ENCODE measurements around the gene NFAM1.

Gene NFAM1

GRCh38 chr22:42338479-42338878 lies 93.7 kb downstream of the NFAM1 start:
- Histone ChIP-seq H3K4me1 (ENCODE audit: insufficient read depth, low read length, poor library complexity, severe bottlenecking) (peaks cover 26% of the 10 kb centered on the region), H3K9ac (ENCODE audit: low read depth, low read length, poor library complexity, severe bottlenecking) (no peak overlapping the region), H3K9me3 (ENCODE audit: insufficient read depth, low read depth, low read length) (no peaks in the 10 kb centered on the region), H3F3A (ENCODE audit: low read depth) (no peaks in the 10 kb centered on the region), H3K79me2 (ENCODE audit: insufficient read depth, low read length) (peaks cover 54% of the 10 kb centered on the region; the same call in 1 of the 2 replicates), H2AFZ (ENCODE audit: low read length) (no peak overlapping the region), H3K4me2 (ENCODE audit: low read depth, low read length, poor library complexity, severe bottlenecking) (no peak overlapping the region), H3K4me3 (ENCODE audit: low read length, poor library complexity, severe bottlenecking) (no peak overlapping the region), H3K27me3 (ENCODE audit: insufficient read depth, low read length, poor library complexity, severe bottlenecking) (no peaks in the 10 kb centered on the region), H4K20me1 (ENCODE audit: insufficient read depth, low read length, poor library complexity, severe bottlenecking) (no peaks in the 10 kb centered on the region), H3K9me2 (replicated peaks; ENCODE audit: low read depth, low read length) (no peaks in the 10 kb centered on the region), H3K36me3 (ENCODE audit: insufficient read depth, low read length) (no peaks in the 10 kb centered on the region)
- TF ChIP-seq, protein P1, sequence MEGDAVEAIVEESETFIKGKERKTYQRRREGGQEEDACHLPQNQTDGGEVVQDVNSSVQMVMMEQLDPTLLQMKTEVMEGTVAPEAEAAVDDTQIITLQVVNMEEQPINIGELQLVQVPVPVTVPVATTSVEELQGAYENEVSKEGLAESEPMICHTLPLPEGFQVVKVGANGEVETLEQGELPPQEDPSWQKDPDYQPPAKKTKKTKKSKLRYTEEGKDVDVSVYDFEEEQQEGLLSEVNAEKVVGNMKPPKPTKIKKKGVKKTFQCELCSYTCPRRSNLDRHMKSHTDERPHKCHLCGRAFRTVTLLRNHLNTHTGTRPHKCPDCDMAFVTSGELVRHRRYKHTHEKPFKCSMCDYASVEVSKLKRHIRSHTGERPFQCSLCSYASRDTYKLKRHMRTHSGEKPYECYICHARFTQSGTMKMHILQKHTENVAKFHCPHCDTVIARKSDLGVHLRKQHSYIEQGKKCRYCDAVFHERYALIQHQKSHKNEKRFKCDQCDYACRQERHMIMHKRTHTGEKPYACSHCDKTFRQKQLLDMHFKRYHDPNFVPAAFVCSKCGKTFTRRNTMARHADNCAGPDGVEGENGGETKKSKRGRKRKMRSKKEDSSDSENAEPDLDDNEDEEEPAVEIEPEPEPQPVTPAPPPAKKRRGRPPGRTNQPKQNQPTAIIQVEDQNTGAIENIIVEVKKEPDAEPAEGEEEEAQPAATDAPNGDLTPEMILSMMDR (conservative IDR thresholded peaks at IDR 0.05; ENCODE audit: low read length) = no peak
- TF ChIP-seq EZH2phosphoT487 (IDR thresholded peaks at IDR 0.05; ENCODE audit: borderline replicate concordance) = no peak

DNA sequence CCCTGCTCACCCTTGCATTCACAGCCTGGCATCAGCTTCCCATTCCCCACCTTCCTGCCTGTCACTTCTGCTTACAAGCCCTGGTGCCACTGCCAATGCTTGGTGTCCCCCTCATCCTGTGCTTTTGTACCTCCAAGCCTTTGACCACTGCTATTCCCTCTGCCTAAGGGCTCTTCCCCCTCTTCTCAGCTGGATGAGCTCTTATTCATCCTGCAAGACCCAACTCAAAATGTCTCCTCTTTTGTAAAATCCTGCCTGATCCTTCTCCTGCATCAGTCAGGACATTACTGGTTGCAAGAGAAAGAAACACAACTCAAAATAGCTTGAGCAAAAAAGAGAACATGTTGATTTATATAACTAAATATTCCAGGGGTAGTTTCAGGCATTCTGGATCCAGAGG lies 94.8 kb downstream of the NFAM1 start:
- Histone ChIP-seq H3K9me2 (replicated peaks; ENCODE audit: low read depth, low read length) (no peaks in the 10 kb centered on the region), H3K9me3 (ENCODE audit: insufficient read depth, low read depth, low read length) (no peaks in the 10 kb centered on the region), H3K36me3 (ENCODE audit: insufficient read depth, low read length) (no peaks in the 10 kb centered on the region), H3K4me2 (ENCODE audit: low read depth, low read length, poor library complexity, severe bottlenecking) (no peak overlapping the region), H3K79me2 (ENCODE audit: insufficient read depth, low read length) (peaks cover 46% of the 10 kb centered on the region; the same call in 1 of the 2 replicates), H2AFZ (ENCODE audit: low read length) (no peak overlapping the region), H3K27me3 (ENCODE audit: insufficient read depth, low read length, poor library complexity, severe bottlenecking) (no peaks in the 10 kb centered on the region), H4K20me1 (ENCODE audit: insufficient read depth, low read length, poor library complexity, severe bottlenecking) (no peaks in the 10 kb centered on the region), H3K9ac (ENCODE audit: low read depth, low read length, poor library complexity, severe bottlenecking) (peak overlapping the region; percentile 24), H3K4me3 (ENCODE audit: low read length, poor library complexity, severe bottlenecking) (no peak overlapping the region), H3K4me1 (ENCODE audit: insufficient read depth, low read length, poor library complexity, severe bottlenecking) (peaks cover 25% of the 10 kb centered on the region), H3F3A (ENCODE audit: low read depth) (no peaks in the 10 kb centered on the region)
- TF ChIP-seq, protein P1 (conservative IDR thresholded peaks at IDR 0.05; ENCODE audit: low read length) = no peak
- no peak for TF ChIP-seq EZH2phosphoT487 (IDR thresholded peaks at IDR 0.05; ENCODE audit: borderline replicate concordance)

GRCh38 chr22:42336527-42337227 lies 95.5 kb downstream of the NFAM1 start:
- no peaks in the 10 kb centered on the region for H3K9me3 ChIP-seq (ENCODE audit: insufficient read depth, low read depth, low read length)
- H3K4me2 ChIP-seq (ENCODE audit: low read depth, low read length, poor library complexity, severe bottlenecking) = no peak overlapping the region
- H3K36me3 ChIP-seq (ENCODE audit: insufficient read depth, low read length) = no peaks in the 10 kb centered on the region
- no peaks in the 10 kb centered on the region for H3K27me3 ChIP-seq (ENCODE audit: insufficient read depth, low read length, poor library complexity, severe bottlenecking)
- peaks cover 25% of the 10 kb centered on the region for H3K4me1 ChIP-seq (ENCODE audit: insufficient read depth, low read length, poor library complexity, severe bottlenecking)
- no peak overlapping the region for H3K4me3 ChIP-seq (ENCODE audit: low read length, poor library complexity, severe bottlenecking)
- no peaks in the 10 kb centered on the region for H4K20me1 ChIP-seq (ENCODE audit: insufficient read depth, low read length, poor library complexity, severe bottlenecking)
- no peak overlapping the region for H3K9ac ChIP-seq (ENCODE audit: low read depth, low read length, poor library complexity, severe bottlenecking)
- TF ChIP-seq, protein P1 (conservative IDR thresholded peaks at IDR 0.05; ENCODE audit: low read length) = no peak
- TF ChIP-seq EZH2phosphoT487 (IDR thresholded peaks at IDR 0.05; ENCODE audit: borderline replicate concordance) = no peak
- no peaks in the 10 kb centered on the region for H3K9me2 ChIP-seq (replicated peaks; ENCODE audit: low read depth, low read length)
- H2AFZ ChIP-seq (ENCODE audit: low read length) = no peak overlapping the region
- peaks cover 40% of the 10 kb centered on the region; the same call in 1 of the 2 replicates for H3K79me2 ChIP-seq (ENCODE audit: insufficient read depth, low read length)
- H3F3A ChIP-seq (ENCODE audit: low read depth) = no peaks in the 10 kb centered on the region

Measured in Loucy (cell line).